Mesendoderm (in vitro differentiated cells): ENCODE results near the gene SCYGR8.
"Not testable (repeated sequence)": the region's sequence is repeated elsewhere in the genome, so short reads cannot be mapped to it uniquely, and the experiment has no call there.

ENCODE experiments used
- DNase-seq: peaks from one replicate; pipeline ENCODE4 v3.0.0; 2013
- H2AK5ac ChIP-seq: 2 replicates; pipeline ENCODE4 v1.6.1; 2013; ENCODE audit warnings: low read length, inconsistent platforms
- H2BK120ac ChIP-seq: 2 replicates; pipeline ENCODE4 v1.6.1; 2013; ENCODE audit warnings: low read depth, mild to moderate bottlenecking, low read length, moderate library complexity, mixed read lengths
- H2BK15ac ChIP-seq: replicated peaks from 2 replicates; pipeline ENCODE4 v1.6.1; 2013; ENCODE audit warnings: low read depth, mild to moderate bottlenecking, moderate library complexity
- H2BK5ac ChIP-seq: 2 replicates; pipeline ENCODE4 v1.6.1; 2013; ENCODE audit warnings: low read length, inconsistent platforms
- H3K18ac ChIP-seq: 2 replicates; pipeline ENCODE4 v1.6.1; 2013; ENCODE audit warnings: mild to moderate bottlenecking, low read length, mixed read lengths
- H3K23ac ChIP-seq: one replicate; pipeline ENCODE4 v1.6.1; 2013; ENCODE audit warnings: low read length
- H3K27ac ChIP-seq: 2 replicates; pipeline ENCODE4 v1.5.1; 2013; ENCODE audit warnings: low read depth, mild to moderate bottlenecking, inconsistent platforms, low read length, moderate library complexity
- H3K27me3 ChIP-seq: 2 replicates; pipeline ENCODE4 v1.6.1; 2013; ENCODE audit warnings: low read length, control low read depth, mild to moderate bottlenecking, inconsistent platforms; ENCODE audit not compliant: insufficient read depth, poor library complexity
- H3K36me3 ChIP-seq: 2 replicates; pipeline ENCODE4 v1.6.1; 2013; ENCODE audit warnings: low read length, inconsistent platforms; ENCODE audit not compliant: control insufficient read depth, insufficient read depth
- H3K4ac ChIP-seq: one replicate; pipeline ENCODE4 v1.6.1; 2013; ENCODE audit warnings: low read depth, mild to moderate bottlenecking, low read length, moderate library complexity
- H3K4me1 ChIP-seq: 2 replicates; pipeline ENCODE4 v1.6.1; 2013; ENCODE audit warnings: low read depth, low read length, inconsistent platforms; ENCODE audit not compliant: control insufficient read depth
- H3K4me2 ChIP-seq: 2 replicates; pipeline ENCODE4 v1.6.1; 2013; ENCODE audit warnings: low read length
- H3K4me3 ChIP-seq: 2 replicates; pipeline ENCODE4 v1.5.1; 2013; ENCODE audit warnings: mild to moderate bottlenecking, low read length
- H3K56ac ChIP-seq: one replicate; pipeline ENCODE4 v1.6.1; 2013; ENCODE audit warnings: low read length
- H3K79me1 ChIP-seq: 2 replicates; pipeline ENCODE4 v1.6.1; 2013; ENCODE audit warnings: low read length, inconsistent platforms
- H3K79me2 ChIP-seq: 2 replicates; pipeline ENCODE4 v1.6.1; 2013; ENCODE audit warnings: mild to moderate bottlenecking, low read length; ENCODE audit not compliant: control insufficient read depth, insufficient read depth
- H3K9ac ChIP-seq: 2 replicates; pipeline ENCODE4 v1.6.1; 2013; ENCODE audit warnings: low read length, inconsistent platforms
- H4K5ac ChIP-seq: one replicate; pipeline ENCODE4 v1.6.1; 2013; ENCODE audit warnings: low read length
- H4K8ac ChIP-seq: one replicate; pipeline ENCODE4 v1.6.1; 2013; ENCODE audit warnings: low read depth, mild to moderate bottlenecking, control low read depth, low read length, moderate library complexity
- WGBS: extraction: QIAGEN DNeasy Blood & Tissue Kit; methylation state at CpG from one replicate; pipeline ENCODE4 v1.1.7; 2013; ENCODE audit warnings: low lambda C conversion rate, missing lambda C conversion rate; ENCODE audit not compliant: insufficient coverage; ENCODE audit errors: extremely low coverage; 5-methylcytosine and 5-hydroxymethylcytosine counted together

Gene SCYGR8

DNA sequence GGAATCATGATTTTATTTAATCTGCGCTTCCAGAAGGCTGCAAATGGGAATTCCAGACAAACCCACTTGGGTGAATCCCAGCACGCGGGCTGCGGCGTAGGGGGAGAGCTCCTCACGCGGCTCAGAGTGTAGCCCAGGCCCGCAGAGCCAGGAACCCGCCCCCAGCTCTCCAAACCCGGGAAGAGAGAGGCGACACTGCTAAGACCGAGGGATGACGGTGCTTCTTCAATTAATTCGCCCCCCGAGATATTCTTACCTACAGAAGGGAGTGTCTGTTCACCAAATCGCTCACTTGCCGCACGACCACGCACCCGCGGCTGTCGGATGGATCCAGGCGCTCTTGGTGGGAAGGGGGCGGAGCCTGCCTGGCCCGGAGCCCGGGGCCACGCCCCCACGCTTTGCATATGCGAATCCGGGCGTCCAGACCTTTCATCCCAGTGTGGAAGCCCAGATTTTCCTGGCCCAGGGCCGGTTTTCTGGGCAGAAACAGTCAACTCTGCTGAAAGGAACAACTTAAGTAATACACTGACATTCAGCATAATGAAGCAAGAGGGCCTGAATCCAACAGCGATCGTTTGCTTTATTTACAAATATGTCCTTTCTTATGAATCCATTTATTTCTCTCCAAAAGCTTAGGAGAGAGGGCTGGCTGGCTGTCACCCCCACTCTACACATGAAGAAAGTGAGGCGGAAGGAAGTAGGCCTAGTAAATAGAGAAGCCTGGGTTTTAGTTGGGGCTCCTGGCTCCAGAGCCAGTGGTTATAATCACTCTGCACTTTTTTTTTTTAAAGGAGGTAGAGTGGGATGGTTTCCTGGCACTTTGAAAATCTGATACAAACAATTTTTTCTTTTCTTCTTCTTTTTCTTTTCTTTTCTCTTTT lies 27.8 kb upstream of the SCYGR8 start, which contains the start of gene SLC19A3:
Gene SLC19A3 (minus strand): TSS at position 342 of the 881 bp plus-strand sequence. CDS start 15,710 bp downstream, outside the sequence.
- Histone ChIP-seq H2AK5ac (no peak within 1 kb of the TSS), H2BK120ac (no peak within 1 kb of the TSS), H3K4me3 (peak within 1 kb of the TSS; percentile 61), H3K79me1 (no peaks in the 10 kb centered on the region), H3K27ac (no peak within 1 kb of the TSS), H3K4me1 (no peaks in the 10 kb centered on the region), H4K5ac (no peak within 1 kb of the TSS), H4K8ac (no peak within 1 kb of the TSS), H3K79me2 (no peaks in the 10 kb centered on the region), H3K4ac (no peak within 1 kb of the TSS), H3K18ac (peak within 1 kb of the TSS; percentile 24), H3K9ac (peak within 1 kb of the TSS; percentile 54), H3K23ac (no peak within 1 kb of the TSS), H2BK5ac (no peak within 1 kb of the TSS), H2BK15ac (no peak within 1 kb of the TSS), H3K27me3 (no peaks in the 10 kb centered on the region), H3K4me2 (peak within 1 kb of the TSS; percentile 69), H3K36me3 (no peaks in the 10 kb centered on the region), H3K56ac (peak within 1 kb of the TSS; percentile 75)
- DNase-seq = peak; percentile 86
- no CpG with 5 or more reads among the region's 35 CpGs for WGBS

DNA sequence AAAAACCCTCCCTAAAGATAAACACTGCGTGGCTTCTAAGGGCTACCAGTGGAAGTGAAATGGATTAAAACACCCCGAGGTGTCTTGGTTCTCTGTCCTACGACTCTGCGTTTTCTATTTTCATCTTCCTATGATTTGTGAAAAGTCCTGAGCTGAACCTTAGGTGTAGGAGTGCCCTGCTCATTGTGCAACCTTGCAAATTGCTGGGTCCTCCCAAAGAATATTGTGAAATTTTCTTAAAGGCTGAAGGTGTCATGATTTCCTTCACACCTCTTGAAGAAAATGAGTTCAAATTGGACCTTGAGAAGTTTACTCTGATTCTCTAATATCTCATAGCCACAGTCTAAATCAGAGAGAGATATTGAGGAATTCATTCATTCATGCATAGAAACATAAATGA lies 26.1 kb upstream of the SCYGR8 start:
- H3K36me3 ChIP-seq = no peaks in the 10 kb centered on the region
- no peak overlapping the region for H2BK120ac ChIP-seq
- H3K4ac ChIP-seq = no peak overlapping the region
- no peak overlapping the region for H3K4me3 ChIP-seq
- H3K4me2 ChIP-seq = no peak overlapping the region
- no peaks in the 10 kb centered on the region for H3K79me2 ChIP-seq
- no peak overlapping the region for H2BK5ac ChIP-seq
- no peaks in the 10 kb centered on the region for H3K4me1 ChIP-seq
- H3K18ac ChIP-seq = no peak overlapping the region
- no peaks in the 10 kb centered on the region for H3K27me3 ChIP-seq
- H2AK5ac ChIP-seq = no peak overlapping the region
- no peak overlapping the region for H4K8ac ChIP-seq
- H3K27ac ChIP-seq = no peak overlapping the region
- no peak overlapping the region for H2BK15ac ChIP-seq
- WGBS = no CpG with 5 or more reads among the region's 4 CpGs
- no peak overlapping the region for H3K56ac ChIP-seq
- H3K23ac ChIP-seq = no peak overlapping the region
- no peak overlapping the region for H4K5ac ChIP-seq
- H3K9ac ChIP-seq = no peak overlapping the region
- no peak for DNase-seq
- no peaks in the 10 kb centered on the region for H3K79me1 ChIP-seq

DNA sequence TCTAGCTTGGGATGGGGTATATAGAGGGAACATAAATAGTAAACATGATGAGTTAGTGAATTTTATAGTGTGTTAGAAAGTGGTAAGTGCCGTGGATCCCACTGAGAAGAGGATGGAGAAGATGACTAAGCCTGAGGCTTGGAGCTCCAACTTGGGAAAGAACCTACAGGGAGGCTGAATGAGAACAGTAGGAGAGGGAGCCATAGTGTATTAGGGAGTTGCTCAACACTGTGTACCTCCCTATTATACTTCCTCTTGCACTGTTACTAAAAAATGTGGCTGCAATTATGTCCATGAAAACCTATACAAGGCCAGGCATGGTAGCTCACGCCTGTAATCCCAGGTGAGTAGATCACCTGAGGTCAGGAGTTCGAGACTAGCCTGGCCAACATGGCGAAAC lies 25.0 kb upstream of the SCYGR8 start:
- Histone ChIP-seq H3K4me2 (no peak overlapping the region), H4K8ac (no peak overlapping the region), H3K36me3 (no peaks in the 10 kb centered on the region), H2AK5ac (no peak overlapping the region), H3K4me3 (no peak overlapping the region), H3K4ac (no peak overlapping the region), H3K79me1 (no peaks in the 10 kb centered on the region), H3K4me1 (no peaks in the 10 kb centered on the region), H3K27me3 (no peaks in the 10 kb centered on the region), H3K56ac (no peak overlapping the region), H2BK5ac (no peak overlapping the region), H3K27ac (no peak overlapping the region), H2BK120ac (no peak overlapping the region), H3K9ac (no peak overlapping the region), H3K23ac (no peak overlapping the region), H3K79me2 (no peaks in the 10 kb centered on the region), H2BK15ac (no peak overlapping the region), H4K5ac (no peak overlapping the region), H3K18ac (no peak overlapping the region)
- WGBS = no CpG with 5 or more reads among the region's 4 CpGs
- no peak for DNase-seq

DNA sequence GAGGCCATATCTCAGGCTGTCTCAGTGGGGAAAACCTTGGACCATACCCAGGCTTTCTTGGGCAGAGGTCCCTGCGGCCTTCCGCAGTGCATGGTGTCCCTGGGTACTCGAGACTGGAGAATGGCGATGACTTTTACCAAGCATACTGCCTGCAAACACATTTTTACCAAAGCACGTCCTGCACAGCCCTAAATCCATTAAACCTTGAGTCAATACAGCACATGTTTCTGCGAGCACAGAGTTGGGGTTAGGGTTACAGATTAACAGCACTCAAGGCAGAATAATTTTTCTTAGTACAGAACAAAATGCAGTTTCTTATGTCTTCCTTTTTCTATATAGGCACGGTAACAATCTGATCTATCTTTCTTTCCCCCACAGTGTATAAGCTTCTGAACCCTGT lies 22.9 kb upstream of the SCYGR8 start:
- H3K4ac ChIP-seq, H3K27me3 ChIP-seq, H3K79me1 ChIP-seq, H3K4me3 ChIP-seq, H4K5ac ChIP-seq, H4K8ac ChIP-seq, H3K4me1 ChIP-seq, DNase-seq, H3K18ac ChIP-seq, H3K36me3 ChIP-seq, H3K27ac ChIP-seq, H3K23ac ChIP-seq, H3K9ac ChIP-seq, H2BK15ac ChIP-seq, H2AK5ac ChIP-seq, H3K79me2 ChIP-seq, H2BK5ac ChIP-seq, H3K4me2 ChIP-seq, H2BK120ac ChIP-seq, H3K56ac ChIP-seq: not testable (repeated sequence)
- WGBS = no CpG with 5 or more reads among the region's 7 CpGs

DNA sequence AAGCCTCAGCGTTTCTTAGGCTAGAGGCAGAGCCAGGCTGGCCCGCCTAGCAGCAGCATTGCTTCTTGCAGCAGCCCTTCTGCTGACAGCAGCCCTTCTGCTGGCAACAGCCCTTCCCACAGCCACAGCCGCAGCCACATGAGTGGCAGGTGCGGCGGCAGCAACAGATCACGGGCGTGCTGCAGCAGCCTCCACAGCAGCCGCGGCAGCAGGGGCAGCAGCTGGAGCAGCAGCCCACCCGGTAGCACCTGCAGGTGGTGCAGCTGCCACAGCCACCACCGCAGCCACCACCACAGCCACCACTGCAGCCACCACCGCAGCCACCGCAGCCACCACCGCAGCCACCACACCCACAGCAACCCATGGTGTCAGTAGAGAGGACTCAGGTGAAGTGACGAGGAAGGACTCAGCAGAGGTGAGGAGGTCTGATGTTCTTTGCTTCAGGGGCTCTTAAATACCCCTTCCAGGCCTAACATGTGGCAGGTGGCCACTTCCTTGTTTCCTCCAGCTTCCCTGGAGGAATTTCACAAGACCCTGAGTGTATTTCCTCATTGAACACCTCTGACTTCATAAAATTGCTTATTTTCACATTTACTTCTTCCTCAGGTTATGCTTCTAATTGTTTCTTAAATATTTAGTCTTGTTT lies 21.2 kb upstream of the SCYGR8 start, which contains the start of gene SCYGR6:
Gene SCYGR6 (minus strand): TSS at position 364 of the 646 bp plus-strand sequence. CDS start 0 bp downstream, at position 364.
- H3K79me2 ChIP-seq = no peaks in the 10 kb centered on the region
- no peak within 1 kb of the TSS for H3K4me2 ChIP-seq
- H2BK5ac ChIP-seq = no peak within 1 kb of the TSS
- H3K9ac ChIP-seq = no peak within 1 kb of the TSS
- no peak within 1 kb of the TSS for H2BK15ac ChIP-seq
- no peak for DNase-seq
- WGBS = no CpG with 5 or more reads among the region's 15 CpGs
- H2AK5ac ChIP-seq = no peak within 1 kb of the TSS
- no peak within 1 kb of the TSS for H4K5ac ChIP-seq
- no peak within 1 kb of the TSS for H3K27ac ChIP-seq
- H3K36me3 ChIP-seq = no peaks in the 10 kb centered on the region
- no peak within 1 kb of the TSS for H3K4me3 ChIP-seq
- no peak within 1 kb of the TSS for H3K23ac ChIP-seq
- H4K8ac ChIP-seq = no peak within 1 kb of the TSS
- H3K27me3 ChIP-seq = no peaks in the 10 kb centered on the region
- no peaks in the 10 kb centered on the region for H3K79me1 ChIP-seq
- H2BK120ac ChIP-seq = no peak within 1 kb of the TSS
- H3K4ac ChIP-seq = no peak within 1 kb of the TSS
- no peaks in the 10 kb centered on the region for H3K4me1 ChIP-seq
- no peak within 1 kb of the TSS for H3K18ac ChIP-seq
- no peak within 1 kb of the TSS for H3K56ac ChIP-seq
